ENCODE results near the gene SND1.
"Not testable (repeated sequence)": the region's sequence is repeated elsewhere in the genome, so short reads cannot be mapped to it uniquely, and the experiment has no call there.

The SND1 gene

GRCh38 chr7:127950233-127950935 is 298.4 kb downstream of the SND1 start:
- no peak for DNase-seq (ENCODE audit: low read depth in 2 of 2, low spot score in 1 of 2)

DNA sequence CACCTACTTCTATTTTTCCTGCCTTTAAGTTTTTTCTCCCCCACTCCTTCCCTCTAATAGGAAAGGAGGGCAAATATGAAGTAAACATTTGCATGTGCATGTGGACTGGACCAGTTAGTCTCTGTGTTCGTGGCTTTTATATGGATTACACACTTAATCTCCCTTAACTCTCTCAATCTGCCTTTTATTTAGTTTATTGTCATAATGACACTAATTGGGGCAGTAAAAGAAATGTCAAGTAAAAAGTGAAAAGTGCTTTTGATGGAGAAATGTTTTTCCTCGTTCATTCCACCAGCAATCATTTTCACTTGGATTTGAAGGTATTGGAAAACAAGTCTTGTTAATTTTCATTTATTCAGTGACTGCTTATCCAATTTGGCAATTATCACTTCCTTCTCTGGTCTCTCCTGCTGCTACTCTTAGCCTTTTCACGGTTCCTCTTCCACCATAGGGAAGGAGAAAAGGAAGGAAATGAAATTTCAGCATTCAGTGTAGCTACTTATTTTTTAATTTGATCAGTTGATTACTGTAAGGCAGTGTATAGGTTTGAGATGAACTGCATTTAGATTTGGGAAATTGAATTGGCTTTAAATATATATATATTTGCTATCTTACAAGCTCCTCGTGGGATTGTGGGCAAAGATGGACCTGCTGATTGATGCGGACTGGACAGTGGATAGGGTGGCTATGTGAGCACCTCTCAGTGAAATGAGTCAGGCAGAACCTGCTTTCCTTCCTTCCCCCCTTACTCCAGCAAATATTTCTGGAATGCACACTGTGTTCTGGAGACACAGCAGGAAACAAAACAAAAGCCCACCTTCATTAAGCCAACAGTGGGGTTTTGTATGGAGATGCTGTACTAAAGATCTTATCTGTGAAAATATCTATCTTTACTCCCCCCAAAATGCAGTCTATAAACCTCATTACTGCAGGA is 301.7 kb downstream of the SND1 start:
- DNase-seq (ENCODE audit: low read depth in 2 of 2, low spot score in 1 of 2): no peak

DNA sequence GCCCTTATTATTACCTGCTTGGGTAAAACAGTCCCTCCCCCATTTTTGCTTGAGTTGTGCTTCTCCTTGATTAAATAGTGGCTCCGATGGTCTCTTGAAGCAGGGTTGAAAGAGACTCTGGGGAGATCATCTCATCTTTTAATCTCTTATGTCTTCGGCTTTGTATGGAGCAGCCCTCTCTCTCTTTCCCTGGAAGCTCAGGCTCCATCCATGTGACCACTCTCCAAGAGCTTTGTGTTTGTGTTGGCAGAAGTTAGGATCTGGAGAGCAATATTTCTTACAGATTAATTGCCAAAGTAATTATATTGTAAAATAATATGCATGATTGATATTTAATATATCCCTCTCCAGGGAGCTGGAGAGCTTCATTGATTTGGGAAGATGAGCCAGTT is 302.4 kb downstream of the SND1 start:
- no peak for DNase-seq (ENCODE audit: low read depth in 2 of 2, low spot score in 1 of 2)

GRCh38 chr7:127955051-127955531 is 303.1 kb downstream of the SND1 start:
- no peak for DNase-seq (ENCODE audit: low read depth in 2 of 2, low spot score in 1 of 2)

GRCh38 chr7:127957886-127958285 is 305.9 kb downstream of the SND1 start:
- DNase-seq (ENCODE audit: low read depth in 2 of 2, low spot score in 1 of 2): no peak

- DNase-seq (ENCODE audit: low read depth in 2 of 2, low spot score in 1 of 2): no peak
These were observed 307.8 kb downstream of the SND1 start for GRCh38 chr7:127959770-127960169.

GRCh38 chr7:127961786-127962453 is 309.9 kb downstream of the SND1 start:
- no peak for DNase-seq (ENCODE audit: low read depth in 2 of 2, low spot score in 1 of 2)

DNA sequence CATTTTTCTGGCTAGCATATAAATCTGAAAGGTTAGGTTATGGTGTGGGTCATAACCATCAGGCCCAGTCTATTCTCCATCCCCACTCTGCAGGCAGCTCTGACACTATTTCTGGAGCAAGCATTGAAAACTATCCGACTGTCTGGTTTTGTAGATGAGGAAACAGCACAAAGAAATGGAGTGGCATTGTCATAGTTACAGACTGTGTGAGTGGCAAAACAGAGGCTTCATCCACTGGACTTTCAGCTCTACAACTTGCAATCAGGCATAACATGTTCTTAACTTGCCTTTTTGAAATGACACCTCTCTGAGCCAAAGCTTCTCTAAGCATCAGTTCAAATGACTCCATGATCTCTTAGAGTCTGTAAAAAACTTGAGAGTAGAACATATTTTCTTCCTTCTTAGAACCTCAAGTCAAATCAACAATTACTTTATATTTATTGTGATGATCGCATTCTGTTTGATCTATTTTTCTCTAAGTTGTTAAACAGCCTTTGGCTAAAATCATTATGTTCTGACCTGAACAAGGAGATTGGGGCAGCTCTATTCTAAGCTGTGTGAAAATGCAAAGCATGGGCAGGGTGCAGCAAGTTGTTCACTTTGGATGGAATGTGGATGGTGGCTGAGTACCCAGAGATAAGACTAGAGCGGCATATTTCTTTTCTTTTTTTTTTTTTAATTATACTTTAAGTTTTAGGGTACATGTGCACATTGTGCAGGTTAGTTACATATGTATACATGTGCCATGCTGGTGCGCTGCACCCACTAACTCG is 310.8 kb downstream of the SND1 start:
- no peak for DNase-seq (ENCODE audit: low read depth in 2 of 2, low spot score in 1 of 2)

GRCh38 chr7:127963850-127964249 is 311.9 kb downstream of the SND1 start:
- not testable (repeated sequence) for DNase-seq (ENCODE audit: low read depth in 2 of 2, low spot score in 1 of 2)

DNA sequence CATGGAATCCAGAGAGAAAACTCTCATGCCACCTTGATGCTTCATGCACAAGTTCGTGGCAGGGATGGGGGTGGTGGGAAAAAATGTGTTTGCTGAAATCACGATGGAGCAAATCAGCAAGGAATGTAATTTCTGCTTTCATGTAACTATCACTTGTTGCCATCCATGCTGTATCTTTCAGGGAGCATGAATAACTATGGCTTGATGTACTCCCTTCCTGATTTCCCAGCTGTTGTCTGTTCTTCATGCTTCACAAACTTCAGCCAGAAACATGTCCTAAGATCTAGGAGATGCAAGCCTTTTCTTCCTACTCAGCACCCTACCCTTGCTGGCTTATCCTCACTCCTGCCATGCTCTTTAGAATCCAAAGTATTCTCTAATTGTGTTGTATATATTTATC is 315.3 kb downstream of the SND1 start:
- no peak for DNase-seq (ENCODE audit: low read depth in 2 of 2, low spot score in 1 of 2)

- DNase-seq (ENCODE audit: low read depth in 2 of 2, low spot score in 1 of 2): no peak
These were observed 316.6 kb downstream of the SND1 start for GRCh38 chr7:127968547-127968946.

- no peak for DNase-seq (ENCODE audit: low read depth in 2 of 2, low spot score in 1 of 2)
These were observed 321.8 kb downstream of the SND1 start for GRCh38 chr7:127973832-127974231.

- DNase-seq (ENCODE audit: low read depth in 2 of 2, low spot score in 1 of 2): no peak
These were observed 322.5 kb downstream of the SND1 start for GRCh38 chr7:127974446-127975035.

GRCh38 chr7:127976056-127976737 is 324.2 kb downstream of the SND1 start:
- no peak for DNase-seq (ENCODE audit: low read depth in 2 of 2, low spot score in 1 of 2)

DNA sequence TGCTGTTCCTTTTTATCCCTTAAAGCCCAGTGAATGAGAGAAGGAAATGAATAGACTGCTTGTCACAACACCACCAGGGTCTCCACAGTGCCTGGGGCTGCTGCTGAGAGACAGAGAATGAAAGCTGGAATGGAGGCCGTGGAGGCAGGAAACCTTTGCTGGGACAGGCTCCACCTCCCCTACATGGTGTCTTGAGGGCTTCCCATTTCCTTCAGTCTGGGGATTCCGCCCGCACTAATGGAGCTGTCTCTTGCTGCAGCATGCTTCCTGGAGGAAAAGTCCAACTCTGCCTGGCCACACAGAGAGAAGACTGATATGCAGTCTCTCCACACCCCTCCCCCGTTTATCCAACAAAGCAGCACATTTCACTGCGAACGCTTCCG is 324.7 kb downstream of the SND1 start:
- no peak for DNase-seq (ENCODE audit: low read depth in 2 of 2, low spot score in 1 of 2)

GRCh38 chr7:127978421-127978820 is 326.4 kb downstream of the SND1 start:
- DNase-seq (ENCODE audit: low read depth in 2 of 2, low spot score in 1 of 2): no peak

GRCh38 chr7:127979113-127979727 is 327.2 kb downstream of the SND1 start:
- no peak for DNase-seq (ENCODE audit: low read depth in 2 of 2, low spot score in 1 of 2)

DNA sequence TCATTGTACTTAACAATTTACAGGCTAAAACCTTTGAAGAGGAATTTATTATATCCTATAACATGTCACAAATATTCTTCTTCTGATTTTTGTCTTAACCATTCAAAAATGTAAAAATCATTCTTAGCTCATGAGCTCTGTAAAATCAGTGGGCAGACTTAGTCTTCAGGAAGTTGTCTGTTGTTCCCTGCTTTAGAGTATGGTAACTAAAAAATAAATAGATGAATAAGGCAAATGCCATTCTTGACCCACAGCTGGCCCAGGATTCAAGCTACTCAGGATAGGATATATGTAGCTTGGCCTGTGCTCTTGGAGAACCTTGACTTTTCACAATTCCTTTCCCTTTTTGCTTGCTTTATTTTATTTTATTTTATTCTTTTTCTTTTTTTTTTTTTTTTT is 327.7 kb downstream of the SND1 start:
- no peak for DNase-seq (ENCODE audit: low read depth in 2 of 2, low spot score in 1 of 2)

GRCh38 chr7:127980901-127981300 is 328.9 kb downstream of the SND1 start:
- DNase-seq (ENCODE audit: low read depth in 2 of 2, low spot score in 1 of 2): no peak

DNA sequence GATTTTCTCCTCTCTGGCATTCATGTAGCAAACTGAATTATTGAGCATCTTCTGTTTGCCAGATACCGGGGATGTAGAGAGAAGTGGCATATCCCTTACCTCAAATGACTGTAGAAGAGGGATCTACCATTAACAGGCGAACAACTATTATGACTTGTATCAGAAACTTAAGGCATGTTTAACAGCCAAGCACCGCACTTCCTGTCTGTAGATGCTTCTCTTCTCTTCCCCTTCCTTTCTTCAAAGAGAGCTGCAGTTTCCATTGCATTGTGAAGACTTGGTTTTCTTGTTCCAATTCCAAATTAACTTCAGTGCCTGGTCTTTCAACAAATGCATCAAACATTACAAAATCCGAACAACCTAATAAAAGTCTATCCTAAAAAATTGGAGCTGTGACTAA is 330.0 kb downstream of the SND1 start:
- DNase-seq (ENCODE audit: low read depth in 2 of 2, low spot score in 1 of 2): no peak

Measured in stimulated activated CD8-positive, alpha-beta memory T cell treated with anti-CD3 and anti-CD28 coated beads, Interleukin-4, amount 100 ng/mL, for 4 hours (primary cell).